ENCODE results near the gene IDUA.
"Not testable (repeated sequence)": the region's sequence is repeated elsewhere in the genome, so short reads cannot be mapped to it uniquely, and the experiment has no call there.

The IDUA gene

DNA sequence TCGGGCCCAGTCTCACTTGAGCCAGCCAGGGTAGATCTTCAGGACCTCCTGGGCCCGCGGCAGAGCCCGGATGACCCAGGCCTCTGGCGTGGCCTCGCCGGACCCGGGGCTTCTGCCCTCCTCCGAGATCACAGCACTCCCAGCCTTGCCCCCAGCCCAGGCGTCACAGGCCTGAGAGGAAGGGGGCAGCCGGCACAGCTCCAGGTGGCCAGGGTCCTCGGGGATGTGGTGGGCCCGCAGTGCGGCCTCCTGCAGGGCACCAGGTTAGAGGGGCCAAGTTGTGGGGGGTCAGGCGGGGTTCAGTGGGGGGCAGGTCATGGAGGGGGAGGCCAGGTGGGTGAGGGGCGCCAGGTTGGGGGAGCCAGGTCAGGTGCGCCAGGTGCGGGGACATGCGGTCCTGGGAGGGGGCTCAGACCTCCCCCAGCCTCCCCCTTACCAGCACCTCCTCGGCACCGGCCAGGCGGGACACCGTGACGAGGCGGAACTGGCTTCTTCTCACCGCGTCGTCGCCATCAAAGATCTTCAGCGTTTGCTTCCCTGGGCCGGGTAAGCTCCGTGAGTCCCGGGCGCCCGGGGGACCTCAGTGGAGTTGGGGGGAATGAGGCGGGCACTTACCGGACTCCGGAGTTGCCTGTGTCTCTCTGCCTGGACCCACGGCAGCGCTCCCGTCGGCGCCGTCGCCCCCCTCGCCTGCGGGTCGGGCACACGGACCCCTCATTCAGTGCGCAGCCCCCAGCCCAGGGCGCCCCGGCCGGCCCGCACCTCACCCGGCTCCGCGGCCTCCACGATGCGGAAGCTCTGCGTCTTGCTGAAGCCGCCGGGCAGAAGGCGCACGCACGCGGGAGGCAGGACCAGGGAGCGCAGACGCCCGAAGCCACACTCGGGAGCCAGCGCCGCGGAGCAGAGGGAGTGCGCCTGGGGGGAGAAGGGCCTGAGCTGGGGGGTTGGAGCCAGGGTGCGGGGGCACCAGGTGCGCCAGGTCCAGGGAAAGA lies 19.4 kb upstream of the IDUA start:
- no peak for DNase-seq

DNA sequence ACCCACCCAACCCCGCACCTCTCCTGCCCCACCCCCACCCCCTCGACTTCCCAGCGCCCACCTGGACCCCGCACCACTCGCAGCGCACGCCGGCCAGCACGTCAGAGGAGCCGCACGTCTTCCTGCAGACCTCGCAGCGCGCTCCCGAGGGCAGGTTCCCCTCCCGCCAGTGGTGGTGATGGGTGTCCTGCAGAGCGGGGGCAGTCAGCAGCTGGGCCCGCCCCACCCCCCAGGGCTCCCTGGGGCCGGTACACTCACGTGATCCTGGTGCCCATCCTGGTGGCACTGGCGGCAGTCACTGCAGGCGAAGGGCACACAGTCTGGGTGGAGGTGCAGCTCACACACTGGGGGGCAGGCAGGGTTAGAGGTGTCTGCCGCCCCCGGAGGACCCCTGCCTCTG lies 18.6 kb upstream of the IDUA start:
- DNase-seq = no peak

DNA sequence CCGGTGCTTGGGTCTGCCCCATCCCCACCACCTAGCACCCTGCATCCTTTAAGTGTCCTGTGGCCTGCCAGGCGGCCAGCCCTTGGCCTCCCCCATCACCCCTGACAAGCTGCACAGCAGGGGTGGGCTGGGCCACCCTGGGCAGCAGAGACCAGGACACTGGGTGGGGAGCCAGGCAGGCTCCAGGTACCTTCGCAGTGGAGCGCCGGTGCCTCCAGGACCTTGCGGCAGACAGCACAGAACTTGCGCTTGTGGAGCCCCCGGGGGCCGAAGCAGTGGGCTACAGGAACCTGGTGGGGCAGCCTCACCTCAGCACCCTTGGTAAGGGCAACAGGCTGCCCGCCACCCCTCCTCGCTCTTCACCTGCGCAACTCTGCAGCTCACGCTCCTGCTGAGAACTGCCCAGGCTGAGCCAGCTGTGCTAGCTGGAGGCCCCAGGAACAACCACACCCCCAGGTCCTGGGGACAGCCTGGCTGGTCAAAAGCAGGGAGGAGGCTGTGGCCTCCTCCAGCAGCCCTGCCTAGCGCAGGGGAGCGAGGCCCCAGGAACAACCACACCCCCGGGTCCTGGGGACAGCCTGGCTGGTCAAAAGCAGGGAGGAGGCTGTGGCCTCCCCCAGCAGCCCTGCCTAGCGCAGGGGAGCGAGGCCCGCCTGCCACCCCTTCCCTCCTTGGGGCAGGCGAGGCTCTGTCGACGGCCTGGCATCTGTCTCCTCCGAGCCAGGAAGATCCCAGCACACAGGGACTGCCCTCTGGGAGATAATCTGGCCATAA lies 18.0 kb upstream of the IDUA start:
- DNase-seq = no peak

DNA sequence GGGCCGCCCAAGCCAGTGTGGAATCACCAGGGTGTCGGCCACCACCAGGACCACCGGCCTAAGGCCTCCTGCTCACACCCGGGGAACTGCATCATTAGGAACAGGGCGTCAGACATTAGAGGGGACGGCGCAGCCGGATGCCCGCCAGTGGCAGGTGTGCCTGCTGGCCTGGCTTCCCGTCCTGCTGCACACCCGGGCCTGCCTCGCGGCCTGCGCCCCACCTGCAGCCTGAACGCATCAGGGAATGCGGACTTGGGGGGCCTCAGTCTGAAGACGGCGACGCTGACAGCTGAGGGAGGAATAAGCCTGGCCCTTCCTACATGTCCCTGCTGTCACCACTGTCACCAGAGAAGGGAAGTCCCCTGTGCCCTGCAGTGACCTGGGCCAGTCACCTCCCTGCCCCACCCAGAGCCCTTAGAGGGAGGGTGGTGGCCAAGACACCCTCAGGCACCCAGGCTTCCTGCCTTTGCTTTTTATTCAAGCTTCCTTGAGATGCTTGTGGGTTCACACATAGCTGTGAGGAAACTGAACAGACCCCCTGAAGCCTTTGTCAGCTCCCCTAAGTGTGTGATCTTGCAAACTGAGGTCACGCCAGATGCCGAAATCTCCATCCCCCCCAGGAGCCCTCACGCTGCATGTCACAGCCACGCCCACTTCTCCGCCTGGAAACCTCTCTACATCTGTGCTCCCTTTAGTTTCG lies 16.6 kb upstream of the IDUA start:
- no peak for DNase-seq

DNA sequence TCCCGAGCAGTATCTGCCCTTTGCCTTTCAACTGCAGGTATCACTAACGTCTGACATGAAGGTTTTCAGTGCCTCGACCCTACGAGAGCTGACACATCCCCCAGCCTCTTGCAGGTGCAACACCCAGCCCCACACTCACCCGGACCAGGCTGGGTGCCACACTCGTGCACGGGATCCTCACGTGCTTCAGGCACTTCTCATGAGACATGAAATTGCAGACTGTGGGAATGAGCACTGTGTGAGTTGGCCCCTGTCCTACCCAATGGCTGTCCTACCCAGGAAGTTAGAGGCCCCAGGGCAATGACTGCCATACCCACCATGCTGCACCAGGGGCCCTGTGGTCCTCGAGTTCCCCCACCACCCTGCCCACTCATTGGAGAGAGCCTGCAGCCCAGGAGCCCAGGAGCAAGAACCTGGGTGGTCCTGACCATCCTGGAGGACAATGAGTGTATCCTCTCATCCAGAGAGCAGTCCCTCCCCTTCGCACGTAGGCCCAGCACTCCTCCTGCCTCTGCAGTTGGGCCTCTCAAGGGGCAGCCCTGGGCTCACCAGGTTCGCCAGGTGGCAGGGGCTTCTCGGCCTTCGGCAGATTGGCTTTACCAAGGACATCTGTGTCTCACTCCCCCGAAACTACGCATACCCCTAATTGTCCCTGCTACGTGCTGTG lies 15.9 kb upstream of the IDUA start:
- no peak for DNase-seq

DNA sequence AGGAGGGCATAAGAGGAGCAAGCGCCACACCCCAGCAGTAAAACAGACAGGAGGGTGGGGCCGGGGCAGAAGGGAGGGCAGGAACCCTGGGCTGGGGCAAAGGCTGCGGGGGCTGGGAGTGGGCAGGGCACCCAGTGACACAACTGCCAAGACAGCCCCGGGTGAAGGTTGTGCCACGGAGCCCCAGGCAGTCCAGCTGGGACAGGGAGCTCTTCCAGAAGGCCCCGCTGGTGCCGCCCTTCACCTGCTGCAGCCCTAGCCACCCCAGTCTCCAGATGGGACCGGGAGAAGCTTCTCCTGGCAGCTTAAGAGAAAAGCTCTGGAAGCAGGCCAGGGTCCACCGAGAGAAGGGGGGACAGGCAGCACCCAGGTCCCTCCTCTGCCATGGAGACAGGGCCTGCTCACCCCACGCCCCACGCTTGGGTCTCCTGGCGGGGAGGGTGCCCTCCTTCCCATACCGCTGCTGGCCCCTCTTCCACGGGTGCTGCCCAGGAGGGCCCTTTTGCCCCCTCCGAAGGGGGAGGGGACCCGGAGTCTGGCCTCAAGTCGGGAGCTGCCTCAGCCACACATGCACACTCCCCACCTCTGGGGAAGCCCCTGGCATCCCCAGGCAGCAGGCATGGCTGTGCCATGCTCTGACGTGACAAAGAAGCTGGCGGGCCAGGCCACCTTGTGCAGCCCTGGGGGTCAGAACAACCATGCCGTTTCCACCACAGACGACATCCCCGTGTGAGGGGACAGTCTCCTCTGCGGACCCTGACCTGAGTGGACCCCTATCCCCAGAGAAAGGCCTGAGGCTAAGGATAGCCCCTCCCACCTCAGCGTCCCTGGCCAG lies 15.0 kb upstream of the IDUA start:
- no peak for DNase-seq

DNA sequence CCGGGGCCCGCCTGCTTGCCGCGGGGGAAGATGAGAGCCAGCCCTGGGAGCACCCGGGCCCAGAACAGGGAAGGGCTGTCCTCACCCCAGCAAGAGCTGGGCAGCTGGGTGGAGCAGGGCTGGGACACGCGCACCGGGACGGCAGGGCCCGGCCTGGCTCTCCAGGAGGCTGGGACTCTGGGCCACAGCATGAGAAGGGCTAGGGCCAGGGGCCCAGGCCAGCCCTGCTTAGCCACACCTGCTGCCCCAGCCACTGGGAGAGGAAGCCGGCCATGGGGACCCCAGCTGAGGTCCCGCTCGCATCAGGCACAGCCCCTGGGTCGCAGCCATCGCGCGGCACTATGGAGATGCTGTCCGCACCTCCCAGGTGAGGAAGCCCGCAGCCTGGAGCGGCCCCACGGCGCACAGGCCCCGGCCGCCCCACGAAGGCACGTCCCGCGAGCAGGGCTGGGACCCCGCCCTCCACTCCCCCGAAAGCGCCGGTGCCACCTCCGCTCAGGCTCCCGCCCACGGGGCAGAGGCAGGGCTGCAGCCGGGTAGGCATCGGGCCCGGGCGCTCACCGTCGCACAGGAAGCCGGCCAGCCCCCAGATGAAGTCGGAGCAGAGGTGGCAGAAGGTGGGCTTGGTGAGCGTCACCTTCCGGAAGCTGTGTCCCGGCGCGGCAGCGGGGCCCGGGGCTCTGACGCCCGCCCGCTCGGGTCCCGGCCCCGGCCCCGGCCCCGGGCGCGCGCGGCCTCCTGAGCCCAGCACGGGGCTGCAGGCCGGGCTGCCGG lies 14.0 kb upstream of the IDUA start:
- DNase-seq = no peak

DNA sequence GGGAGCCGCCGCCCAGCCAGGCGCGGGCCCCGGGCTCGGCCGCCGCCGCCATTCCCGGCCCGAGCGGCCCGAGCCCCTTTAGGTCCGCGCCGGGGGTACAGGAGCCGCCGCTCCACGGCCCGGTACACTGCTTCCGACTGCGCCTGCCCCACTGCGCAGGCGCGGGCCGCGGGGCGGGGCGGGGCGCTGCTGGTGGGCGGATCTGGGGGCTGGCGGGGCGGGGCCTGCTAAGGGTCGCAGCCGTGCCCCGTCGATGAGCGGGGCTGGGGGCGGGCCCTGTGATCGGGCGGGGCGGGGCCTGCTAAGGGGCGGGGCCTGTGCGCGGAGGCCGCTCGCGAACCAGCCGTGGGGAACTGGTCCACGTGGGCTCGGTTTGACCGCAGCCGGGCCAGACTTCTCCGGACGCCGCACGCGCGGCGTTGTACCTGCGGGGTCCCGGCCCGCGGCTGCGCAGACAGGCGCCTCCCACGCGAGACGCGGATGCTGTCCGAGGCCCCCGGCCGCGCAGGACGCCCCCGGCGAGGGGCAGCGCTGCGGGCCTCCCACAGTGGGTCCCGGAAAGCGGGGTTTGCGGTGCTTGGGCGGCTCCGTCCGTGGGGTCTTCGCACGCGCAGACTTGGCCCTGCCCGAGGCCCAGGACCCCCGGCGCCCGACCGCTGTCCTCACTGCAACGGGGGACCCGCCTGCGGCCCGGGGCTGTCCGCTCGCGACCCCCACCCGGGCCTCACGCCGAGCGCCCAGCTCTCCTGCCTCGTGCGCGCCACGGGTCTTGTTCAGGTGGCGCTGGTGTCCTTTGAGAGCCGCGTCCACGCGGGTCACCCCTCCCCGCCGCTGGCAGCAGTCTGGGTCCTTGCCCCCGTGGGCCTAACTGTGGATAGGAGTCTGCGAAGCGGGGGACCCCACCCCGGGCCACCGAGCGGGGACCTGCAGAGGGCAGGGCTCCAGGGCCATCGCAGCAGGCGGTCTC lies 13.1 kb upstream of the IDUA start, which contains the start of gene DGKQ:
TSS of gene DGKQ (minus strand) at position 139 of the 967 bp plus-strand sequence. CDS start at position 52, 87 bp downstream.
- no peak for DNase-seq

DNA sequence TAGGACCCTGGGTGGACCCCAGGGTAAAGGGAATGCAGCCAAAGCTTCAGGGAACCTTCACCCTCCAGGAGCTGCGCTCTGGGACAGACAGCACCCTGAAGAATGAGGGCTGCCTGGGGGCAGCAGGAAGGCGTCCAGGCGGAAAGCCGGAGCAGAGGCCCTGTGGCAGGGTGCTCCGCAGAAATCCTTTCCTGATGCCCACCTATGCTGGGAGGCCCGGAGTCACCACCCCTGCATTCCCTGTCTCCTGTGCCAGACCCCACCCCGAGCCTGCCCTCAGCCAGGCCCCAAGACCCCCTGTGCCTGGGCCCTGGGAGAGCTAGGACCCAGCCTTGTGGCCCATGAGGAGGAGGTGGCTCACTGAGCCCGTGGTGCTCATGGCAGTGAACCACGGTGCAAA lies 12.2 kb upstream of the IDUA start:
- no peak for DNase-seq

DNA sequence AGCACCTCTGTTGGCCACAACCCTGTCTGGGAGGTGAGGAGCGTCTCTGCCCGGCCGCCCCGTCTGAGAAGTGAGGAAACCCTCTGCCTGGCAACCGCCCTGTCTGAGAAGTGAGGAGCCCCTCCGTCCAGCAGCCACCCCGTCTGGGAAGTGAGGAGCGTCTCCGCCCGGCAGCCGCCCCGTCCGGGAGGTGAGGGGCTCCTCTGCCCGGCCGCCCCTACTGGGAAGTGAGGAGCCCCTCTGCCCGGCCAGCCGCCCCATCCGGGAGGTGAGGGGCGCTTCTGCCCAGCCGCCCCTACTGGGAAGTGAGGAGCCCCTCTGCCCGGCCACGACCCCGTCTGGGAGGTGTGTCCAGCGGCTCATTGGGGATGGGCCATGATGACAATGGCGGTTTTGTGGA lies 10.8 kb upstream of the IDUA start:
- DNase-seq = not testable (repeated sequence)

DNA sequence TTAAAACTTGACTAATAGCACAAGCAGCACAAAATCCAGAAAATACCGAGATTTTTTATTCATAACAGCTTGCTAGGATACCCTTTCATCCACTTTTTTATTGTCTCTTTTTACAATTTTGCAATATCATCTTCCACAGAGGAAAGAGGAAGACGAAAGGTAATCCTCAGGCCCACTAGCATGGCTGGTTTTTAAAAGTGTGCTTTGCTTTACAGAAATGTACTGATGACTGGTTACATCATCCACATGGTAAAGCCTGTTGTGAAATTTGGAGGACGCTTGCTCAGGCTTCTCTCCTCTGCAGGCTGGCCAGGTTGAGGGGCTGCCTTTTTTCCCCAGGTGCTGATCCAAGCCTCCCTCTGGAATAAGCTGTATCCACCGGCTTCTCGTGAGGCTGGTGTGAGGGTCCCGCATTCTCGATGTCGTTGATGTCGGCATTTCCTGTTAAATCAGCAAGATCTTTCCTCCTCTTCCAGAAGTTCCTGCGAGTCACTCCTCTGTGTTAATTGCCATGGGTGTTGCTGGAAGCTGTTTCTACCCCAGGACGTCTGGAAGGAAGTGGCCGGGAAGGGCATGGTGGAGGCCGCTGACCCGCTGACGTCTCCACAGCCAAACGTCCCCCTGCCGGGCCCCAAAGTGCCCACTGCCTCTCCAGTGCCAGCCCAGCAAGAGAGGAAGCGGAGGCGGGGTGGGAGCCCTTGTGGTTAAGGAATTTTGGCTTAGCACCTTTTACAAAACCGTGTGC lies 7.7 kb upstream of the IDUA start:
- DNase-seq = no peak

DNA sequence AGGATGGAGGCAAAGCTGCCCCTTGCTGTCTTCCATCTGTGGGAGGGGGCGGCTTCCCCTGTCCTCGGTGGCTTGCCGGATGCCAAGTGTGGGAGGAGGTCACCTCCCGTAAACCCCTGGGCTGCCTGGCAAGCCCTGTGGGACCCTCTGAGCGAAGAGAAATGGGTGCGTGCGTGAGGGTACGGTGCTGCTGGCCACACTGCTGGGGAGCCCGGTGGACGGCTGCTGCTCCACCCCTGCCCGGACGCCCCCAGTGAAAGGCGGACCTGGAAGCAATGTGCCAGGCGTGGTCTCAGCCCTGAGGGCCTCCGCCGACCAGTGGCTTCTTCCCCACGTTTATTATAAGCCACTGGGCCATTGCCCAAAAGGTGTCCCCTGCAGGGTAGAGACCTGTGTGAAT lies 4.6 kb upstream of the IDUA start:
- no peak for DNase-seq

DNA sequence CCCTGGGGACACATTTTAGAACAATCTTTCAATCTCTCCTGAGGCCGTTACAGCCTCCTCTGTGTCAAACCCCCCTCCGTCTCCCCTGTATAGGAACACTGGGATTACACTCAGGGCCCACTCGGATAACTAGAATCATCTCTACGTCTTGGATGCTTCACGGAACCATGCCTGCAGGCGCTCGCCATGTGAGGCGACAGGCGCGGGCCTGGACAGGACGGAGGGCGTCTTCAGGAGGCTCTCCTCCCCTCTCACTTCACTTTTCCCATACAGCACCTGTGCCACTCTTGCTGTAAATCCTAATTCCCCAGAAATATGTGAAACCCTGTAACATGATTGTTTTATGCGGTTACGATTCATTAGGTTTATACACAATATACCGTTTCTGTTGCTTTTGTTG lies 4.0 kb upstream of the IDUA start:
- no peak for DNase-seq

DNA sequence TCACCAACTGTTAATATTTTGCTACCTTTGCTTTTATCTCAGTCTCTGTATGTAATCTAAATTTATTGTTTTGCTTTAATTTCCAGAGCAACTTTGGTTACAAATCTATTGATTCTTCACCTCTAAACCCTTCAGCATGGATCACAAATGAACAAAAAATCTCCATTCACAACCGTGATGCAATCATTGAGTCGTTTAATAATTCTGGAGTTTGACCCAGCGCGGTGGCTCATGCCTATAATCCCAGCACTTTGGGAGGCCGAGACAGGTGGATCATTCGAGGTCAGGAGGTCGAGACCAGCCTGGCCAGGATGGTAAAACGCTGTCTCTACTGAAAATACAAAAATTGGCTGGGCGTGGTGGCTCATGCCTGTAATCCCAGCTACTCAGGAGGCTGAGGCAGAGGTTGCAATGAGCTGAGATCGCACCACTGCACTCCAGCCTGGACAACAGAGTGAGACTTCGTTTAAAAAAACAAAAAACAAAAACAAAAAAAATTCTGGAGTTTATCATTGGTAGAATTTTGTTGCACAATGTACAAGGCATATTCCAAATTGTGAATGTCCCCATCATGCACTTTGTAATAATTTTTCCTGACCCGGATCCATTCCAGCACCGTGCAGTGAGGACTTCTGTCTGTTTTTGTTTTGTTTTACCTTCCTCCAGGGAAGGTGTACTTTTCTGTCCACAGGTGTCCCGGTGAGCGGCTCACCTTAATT lies 2.3 kb upstream of the IDUA start:
- no peak for DNase-seq

DNA sequence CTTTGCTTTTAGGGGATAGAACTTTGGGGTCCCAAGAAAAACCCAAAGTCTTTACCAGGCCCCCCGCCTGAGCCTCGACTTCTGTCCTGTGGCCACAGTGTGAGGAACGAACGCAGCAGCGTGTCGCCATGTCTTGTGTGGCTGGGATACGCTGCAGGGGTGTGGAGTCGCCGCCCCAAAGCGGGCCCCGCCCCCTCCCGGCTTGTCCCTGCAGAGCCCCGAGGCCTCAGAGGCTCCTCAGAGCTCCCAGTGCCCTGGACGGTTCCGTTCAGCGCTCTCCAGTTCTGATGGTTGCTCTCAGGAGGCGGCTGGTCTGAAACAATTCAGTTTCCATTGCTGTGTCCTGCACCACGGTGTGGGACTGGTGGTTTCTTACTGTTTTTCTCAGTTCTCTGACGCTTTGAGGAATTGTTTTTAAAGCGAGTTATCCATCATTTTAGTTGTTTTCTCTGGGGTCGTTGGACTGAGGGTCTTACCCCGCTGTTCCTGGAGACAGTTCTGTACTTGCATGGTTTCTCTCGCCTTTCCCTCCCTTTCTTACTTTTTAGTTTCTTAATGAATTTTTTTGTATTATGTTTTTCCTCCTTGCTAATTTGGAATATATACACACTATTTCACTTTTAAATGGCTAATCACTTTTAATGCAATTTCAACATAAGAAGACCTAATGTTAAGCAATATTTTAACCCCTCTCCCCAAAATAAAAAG lies 1.6 kb upstream of the IDUA start:
- DNase-seq = no peak

DNA sequence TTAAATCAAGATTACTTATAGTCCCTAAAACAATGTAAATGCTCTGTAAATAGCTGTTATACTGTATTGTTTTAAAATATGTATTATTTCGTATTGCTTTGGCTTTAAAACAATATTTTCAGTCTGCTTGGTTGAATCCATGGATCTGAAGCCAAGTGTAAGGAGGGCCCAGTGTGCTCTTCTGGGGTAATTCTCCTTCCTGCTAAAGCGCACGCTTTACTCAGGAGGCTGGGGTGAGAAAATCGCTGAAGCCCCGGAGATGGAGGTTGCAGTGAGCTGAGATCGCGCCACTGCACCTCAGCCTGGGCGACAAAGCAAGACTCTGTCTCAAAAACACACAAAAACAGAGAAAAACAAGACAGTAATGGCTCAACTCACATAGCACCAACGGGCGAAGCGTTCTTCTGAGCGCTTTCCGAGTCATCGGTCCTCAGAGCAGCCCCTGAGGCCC lies 391 bp upstream of the IDUA start:
- DNase-seq = no peak
